Activated T-helper 1 cell treated with Interleukin-2 at 50 U/mL for 16 hours (primary cell): ENCODE data around the gene ANKS1B.
"Not testable (repeated sequence)": the region's sequence is repeated elsewhere in the genome, so short reads cannot be mapped to it uniquely, and the experiment has no call there.

Experiments used
- DNase-seq: peaks from one replicate; pipeline ENCODE4 v3.0.0-alpha.2; 2020; ENCODE audit warnings: low read depth

The ANKS1B gene

DNA sequence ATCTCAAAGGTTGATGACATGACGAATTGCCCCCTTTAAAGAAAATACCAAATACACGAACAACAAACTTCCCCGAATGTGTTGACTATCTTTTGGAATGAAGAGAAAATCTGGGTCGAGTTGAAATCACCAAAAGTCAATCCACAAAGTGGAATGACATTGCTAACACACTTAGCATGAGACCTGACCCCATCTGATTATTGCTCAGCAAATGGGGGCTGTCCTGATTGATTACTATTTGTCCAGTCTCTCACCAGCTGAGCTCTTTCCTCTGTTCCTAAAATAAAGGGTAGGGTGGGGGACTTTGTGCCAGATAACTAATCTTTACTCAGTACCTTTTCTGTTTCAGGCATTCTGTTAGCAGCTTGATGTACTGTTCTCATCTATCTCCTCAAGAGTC is 1116.2 kb downstream of the ANKS1B start:
- no peak for DNase-seq

GRCh38 chr12:98868076-98868475 is 1116.7 kb downstream of the ANKS1B start:
- no peak for DNase-seq

DNA sequence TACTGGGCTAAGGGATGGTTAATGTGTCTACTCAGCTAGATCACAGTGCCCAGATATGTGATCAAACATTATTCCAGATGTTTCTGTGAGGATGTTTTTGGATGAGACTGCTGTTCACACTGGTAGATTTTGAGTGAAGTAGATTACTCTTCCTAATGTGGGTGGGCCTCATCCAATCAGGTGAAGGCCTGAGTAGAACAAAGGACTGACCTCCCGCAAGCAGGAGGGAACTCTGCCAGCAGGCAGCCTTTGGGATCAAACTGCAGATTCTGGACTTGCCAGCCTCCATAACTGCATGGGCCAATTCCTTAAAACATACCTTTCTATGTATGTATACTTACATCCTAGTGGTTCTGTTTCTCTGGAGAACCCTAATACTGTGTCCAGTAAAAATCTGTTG is 1120.4 kb downstream of the ANKS1B start:
- DNase-seq: no peak

DNA sequence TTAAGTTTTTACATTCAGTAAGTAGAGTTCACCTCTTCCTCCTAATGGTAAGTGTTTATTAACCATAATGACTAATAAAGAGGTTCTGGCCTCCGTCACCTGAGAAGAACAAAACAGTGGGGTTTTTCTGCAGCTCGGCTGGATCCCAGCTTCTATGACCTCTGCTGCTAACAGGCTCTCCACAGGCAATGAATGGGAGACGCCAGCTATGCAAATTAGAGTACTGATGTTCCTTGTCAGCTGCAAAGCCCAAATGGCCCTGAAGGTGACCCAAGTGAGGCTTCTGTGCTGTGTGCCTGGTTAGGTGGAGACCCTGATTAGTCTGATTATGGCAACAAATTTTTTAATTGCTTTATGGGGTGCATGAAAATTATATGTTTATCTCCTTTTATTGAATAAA is 1121.6 kb downstream of the ANKS1B start:
- no peak for DNase-seq

GRCh38 chr12:98861251-98861650 is 1123.5 kb downstream of the ANKS1B start:
- no peak for DNase-seq

DNA sequence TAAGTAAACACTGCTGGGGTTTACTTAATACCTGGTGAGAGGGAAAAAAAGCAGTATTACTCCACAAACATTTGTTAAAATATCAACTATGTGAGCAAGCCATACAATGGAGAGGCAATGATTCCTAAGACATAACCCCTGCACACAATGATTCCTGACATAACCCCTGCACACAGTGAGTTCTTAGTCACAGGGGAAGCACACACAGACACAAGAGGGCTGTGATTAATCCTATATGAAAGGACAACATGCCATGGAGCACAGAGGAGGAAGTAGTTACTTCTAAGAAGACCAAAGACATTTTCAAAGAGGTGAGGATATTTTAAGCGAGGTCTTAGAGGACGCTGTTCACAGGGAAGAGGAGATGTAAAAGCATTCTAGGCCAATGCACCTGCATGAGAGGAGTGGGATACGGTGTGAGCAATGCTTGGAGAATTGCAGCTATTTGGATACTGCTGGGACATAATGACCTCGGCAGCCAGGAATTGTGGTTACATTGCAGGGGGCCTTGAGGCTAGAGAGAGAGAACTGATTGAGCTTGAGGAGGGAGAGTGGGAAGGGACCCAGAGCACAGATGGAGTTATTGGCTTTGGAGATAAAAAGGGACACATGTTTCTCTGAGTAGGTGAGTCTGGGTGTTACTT is 1127.7 kb downstream of the ANKS1B start:
- DNase-seq: no peak

DNA sequence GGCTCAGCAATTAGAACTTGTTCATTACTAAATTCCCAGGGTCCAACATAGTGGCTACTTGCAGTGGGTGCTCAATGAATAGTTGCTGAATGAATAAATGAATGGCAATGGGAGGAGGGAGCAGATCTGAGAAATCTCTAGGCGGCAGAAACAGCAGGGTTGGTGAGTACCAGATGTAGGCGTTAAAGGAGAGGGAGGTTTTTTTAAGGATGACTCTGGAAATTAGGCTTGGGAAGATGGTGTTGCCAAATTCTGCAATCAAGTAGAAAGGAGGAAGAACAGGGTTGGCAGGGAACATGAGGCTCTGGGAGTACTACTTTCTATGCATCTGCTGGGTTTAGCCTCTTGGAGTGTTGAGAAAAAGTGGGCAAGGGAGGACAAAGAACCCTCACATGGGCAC is 1132.6 kb downstream of the ANKS1B start:
- no peak for DNase-seq

GRCh38 chr12:98847242-98847641 is 1137.5 kb downstream of the ANKS1B start:
- no peak for DNase-seq

DNA sequence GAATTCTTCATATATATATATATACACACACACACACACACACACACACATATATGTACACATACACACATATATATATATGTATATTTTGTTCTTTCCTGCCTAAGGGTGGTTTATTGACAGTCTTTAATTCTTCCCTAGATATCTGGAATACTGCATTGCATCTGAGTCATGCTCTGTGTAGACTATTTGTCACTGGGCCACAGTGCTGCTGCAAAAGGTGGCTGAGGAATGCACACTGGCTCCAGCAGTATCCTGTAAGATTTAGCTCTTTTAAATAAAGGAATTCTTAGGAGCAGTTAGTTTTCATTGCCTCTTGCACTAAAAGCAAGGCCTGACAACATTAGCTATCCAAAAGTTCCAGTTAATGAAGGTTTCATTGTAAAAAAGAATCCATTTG is 1138.8 kb downstream of the ANKS1B start:
- no peak for DNase-seq

DNA sequence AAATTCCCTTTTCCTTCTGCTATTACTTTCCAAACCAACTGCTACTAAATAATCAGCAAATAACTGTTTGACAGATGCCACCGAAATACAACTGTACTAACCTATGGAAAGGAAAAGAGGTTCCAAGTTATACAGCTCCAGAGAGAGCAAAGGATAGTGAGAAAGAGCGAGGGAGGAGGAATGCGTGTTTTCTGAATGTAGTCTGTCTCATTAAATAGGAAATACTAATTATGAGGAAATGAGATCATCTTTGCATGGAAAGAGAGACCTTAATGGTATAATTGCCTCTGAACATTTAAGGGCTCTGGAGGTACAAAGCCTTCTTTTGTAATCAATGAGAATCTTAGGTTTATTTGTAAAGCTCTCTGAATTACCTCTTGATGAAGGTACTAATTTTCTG is 1144.4 kb downstream of the ANKS1B start:
- DNase-seq: no peak

DNA sequence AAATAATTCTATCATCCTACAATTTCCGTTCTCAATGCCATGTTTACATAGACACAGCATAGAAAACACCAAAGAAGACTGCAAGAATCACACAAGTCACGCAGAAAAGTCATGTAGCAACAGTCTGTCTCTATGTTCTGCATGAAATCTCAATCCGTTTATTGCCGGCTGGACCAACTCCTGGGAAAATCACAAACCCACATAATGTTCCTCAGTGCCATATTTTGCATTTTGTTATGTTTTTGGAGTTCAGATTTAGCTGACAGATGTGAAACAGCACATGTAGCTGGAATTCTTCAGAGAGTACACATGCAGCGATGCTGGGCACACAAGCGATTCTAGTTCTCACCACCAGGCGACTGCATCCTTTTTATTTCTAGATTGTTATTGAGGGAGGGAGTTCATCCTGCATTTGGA is 1146.5 kb downstream of the ANKS1B start:
- DNase-seq: no peak

DNA sequence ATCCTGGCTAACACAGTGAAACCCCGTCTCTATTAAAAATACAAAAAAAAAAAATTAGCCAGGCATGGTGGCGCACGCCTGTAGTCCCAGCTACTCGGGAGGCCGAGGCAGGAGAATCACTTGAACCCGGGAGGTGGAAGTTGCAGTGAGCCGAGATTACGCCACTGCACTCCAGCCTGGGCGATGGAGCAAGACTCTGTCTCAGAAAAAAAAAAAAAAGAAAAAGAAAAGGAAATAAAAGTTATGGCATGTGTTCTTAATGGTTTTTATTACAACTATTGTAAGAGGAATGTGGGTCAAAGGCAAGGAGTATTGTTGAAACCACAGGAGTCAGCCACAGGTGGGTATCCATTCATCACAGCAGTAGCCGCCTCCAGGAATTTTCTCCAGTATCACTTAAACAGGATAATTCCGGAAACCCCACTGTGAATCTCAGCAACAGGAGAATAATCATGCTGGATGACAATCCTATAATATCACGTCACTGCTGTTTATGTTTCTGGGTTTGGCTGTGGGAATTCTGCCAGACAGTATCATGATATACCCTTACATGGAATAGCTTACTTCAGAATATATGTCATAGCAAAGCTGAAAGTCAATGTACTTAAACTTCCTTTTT is 1147.5 kb downstream of the ANKS1B start:
- not testable (repeated sequence) for DNase-seq

- no peak for DNase-seq
Observed at GRCh38 chr12:98830657-98831056, 1154.1 kb downstream of the ANKS1B start.

DNA sequence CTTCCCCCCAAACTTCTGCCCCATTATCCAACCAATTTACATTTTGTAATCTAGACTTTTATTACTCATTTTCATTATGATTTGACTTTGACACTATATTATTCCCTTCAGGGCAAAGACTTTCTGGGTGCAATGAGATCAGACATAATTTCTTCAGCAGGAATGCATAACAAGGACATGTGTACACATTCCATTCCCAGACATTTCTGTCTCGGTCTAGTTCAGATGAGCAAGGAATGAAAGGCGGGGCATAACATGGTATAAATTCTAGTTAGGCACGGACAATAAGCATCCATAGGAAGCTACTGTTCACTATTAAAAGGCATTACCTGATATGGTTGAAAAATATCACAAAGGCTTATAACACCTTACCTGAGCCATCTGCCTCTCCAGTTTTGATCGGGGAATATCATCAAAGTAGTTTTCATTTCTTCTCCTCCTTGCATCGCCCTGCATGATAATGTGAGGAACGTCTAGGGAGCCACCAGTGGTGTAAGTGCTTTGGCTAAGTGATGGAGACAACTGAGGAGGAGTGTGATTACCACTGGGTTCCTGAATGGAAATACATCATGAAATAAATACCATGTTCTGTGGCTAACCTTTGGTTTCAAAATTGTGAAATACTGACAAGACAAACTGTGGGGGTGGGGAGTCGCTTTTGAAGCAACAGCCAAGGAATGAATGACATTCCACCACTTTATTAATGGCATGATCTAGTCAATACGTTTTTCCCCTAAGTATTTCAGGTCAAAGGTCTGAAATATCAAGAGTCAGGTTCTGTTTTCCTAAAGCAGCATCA is 1155.7 kb downstream of the ANKS1B start:
- DNase-seq: no peak

GRCh38 chr12:98823012-98823411 is 1161.7 kb downstream of the ANKS1B start:
- no peak for DNase-seq

GRCh38 chr12:98821866-98822265 is 1162.9 kb downstream of the ANKS1B start:
- no peak for DNase-seq

GRCh38 chr12:98821232-98821631 is 1163.5 kb downstream of the ANKS1B start:
- no peak for DNase-seq

DNA sequence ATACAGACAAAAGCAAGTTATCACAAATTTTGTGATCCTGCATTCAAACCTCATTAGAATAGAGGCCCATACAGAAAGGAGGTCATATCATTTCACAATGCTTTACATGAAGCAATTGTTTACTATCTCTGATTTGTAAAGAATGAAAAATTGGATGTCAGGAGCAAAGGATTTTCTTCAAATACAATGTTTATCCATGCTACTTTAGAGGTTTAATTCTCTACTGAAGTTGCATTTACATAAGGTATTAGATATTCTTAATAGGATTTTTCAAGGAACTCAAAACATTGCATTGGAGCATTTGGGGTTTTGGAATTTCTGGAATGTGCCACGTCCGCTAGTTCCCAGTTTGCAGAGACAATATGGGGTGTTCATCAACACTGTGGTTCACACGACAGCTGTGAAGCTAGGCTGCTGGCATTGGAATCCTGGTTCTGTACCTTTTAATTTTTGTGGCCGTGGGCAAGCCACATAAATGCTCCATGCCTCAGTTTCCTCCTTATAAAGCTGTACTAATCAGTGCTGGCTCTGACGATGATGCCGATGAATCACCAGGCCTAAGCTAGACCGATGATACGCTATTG is 1164.8 kb downstream of the ANKS1B start:
- no peak for DNase-seq

GRCh38 chr12:98819071-98819470 is 1165.7 kb downstream of the ANKS1B start:
- no peak for DNase-seq

DNA sequence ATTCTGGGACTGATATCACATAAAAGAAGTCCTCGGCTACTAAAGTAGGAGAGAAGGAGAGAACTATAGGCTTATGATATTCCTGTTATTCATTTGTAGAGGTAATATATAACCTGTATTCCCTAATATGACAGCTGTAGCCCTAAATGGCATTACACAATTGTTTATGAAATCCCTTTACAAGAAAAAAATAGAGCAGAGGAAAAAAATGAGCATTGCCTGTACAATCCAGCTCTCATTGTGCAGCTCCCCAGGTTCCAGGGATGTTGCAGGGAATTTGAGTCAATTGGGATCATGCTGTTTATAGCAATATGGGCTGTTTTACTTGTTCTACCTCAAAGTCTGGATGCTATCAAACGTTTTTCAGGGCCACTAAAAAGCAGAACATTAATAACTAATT is 1166.5 kb downstream of the ANKS1B start:
- DNase-seq: no peak

- no peak for DNase-seq
Observed at GRCh38 chr12:98817742-98818141, 1167.0 kb downstream of the ANKS1B start.

DNA sequence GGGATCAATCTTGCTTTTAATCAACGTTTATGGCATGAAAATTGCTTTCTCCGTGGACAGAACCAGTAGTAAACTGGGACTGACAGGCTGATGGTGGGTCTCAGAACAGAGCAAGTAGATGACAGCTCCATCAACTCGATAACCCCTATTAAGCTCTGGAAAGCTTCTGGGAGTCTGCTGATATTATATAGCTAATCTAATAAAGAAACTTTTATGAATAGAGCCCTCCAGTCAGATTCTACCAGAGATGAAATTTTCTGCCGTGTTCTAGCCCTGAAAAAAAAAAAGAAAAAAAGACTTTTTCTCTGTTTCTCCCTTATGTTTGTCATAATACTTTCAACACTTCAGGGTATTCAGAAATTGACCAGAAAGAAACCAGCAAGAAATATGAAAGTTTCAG is 1168.0 kb downstream of the ANKS1B start:
- no peak for DNase-seq

- DNase-seq: no peak
Observed at GRCh38 chr12:98814254-98814653, 1170.5 kb downstream of the ANKS1B start.
